Activated naive CD4-positive, alpha-beta T cell treated with anti-CD3 and anti-CD28 coated beads, Interleukin-2, amount 10 ng/mL, durations not matched to agents 7 days and 5 days (primary cell): ENCODE data around the gene PER2.
A peak's percentile ranks its signal among the peaks of the same experiment; 100 is the strongest.

Experiments
- CTCF ChIA-PET: fragments of 350-600 bp; sonication (Branson Sonifier 250); formaldehyde crosslinking; loops from one replicate; lab custom pipeline; 2021; ENCODE audit warnings: antibody characterized with exemption; lab: Charles Lee
- DNase-seq: peaks from one replicate; pipeline ENCODE4 v3.0.0-alpha.2; 2020
- H3K27ac Mint-ChIP-seq: one replicate; pipeline ENCODE4 v1.8.0; 2021; ENCODE audit warnings: mild to moderate bottlenecking, moderate library complexity, mixed read lengths
- H3K27me3 Mint-ChIP-seq: one replicate; pipeline ENCODE4 v1.8.0; 2021; ENCODE audit warnings: mild to moderate bottlenecking, mixed read lengths
- H3K36me3 Mint-ChIP-seq: one replicate; pipeline ENCODE4 v1.8.0; 2021; ENCODE audit warnings: mixed read lengths
- H3K4me1 Mint-ChIP-seq: one replicate; pipeline ENCODE4 v1.8.0; 2021; ENCODE audit warnings: mixed read lengths
- H3K4me3 Mint-ChIP-seq: one replicate; pipeline ENCODE4 v1.8.0; 2021; ENCODE audit warnings: mild to moderate bottlenecking, moderate library complexity, mixed read lengths
- H3K9me3 Mint-ChIP-seq: one replicate; pipeline ENCODE4 v1.8.0; 2021; ENCODE audit warnings: mixed read lengths

The PER2 gene

DNA sequence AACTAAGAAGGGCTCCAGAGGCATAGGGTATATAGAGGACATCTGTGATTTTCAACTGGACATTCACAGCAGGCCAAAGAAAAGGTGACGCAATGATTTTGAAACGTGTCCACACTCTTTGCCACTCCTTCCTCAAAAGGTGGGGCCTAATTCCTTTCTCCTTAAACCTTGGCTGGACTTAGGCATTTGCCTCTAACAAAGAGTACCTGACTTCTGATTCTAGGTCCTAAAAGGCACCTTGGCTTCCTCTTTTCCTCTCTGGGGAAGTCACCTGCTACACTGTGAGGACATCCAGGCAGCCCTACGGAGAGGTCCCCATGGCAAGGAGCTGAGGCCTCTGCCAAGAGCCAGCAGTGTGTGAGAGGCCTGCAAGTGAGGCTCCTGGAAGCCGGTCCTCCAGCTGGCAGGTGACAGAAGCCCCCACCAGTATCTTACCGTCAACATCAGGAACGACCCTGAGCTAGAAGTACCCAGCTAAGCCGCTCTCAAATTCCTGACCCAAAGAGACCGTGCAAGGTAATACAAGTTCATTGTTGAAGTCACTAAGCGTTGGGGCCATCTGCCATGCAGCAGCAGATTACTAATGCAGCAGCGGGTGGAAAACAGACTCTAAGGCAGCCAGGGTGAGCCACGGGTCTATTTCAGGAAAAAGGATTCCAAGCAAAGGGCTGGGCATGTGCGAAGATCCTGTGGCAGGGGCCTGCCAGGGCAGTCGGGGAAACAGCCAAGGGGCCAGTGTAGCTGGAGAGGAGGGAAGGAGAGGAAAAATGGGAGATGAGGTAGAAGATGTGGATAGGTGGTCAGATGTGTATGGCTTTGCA, 41.2 kb downstream of the PER2 start:
- no peak for DNase-seq
- Mint-ChIP-seq H3K36me3 (peaks cover 10% of the 10 kb centered on the region), H3K27ac (no peak overlapping the region), H3K4me3 (no peak overlapping the region), H3K9me3 (no peaks in the 10 kb centered on the region), H3K27me3 (peaks cover 4% of the 10 kb centered on the region), H3K4me1 (no peaks in the 10 kb centered on the region)
- CTCF ChIA-PET = interaction anchor here (1.0 kb wide), 1 partner anchor 10 kb away, joined by 3 read pairs; no protein-coding TSS in a partner anchor

DNA sequence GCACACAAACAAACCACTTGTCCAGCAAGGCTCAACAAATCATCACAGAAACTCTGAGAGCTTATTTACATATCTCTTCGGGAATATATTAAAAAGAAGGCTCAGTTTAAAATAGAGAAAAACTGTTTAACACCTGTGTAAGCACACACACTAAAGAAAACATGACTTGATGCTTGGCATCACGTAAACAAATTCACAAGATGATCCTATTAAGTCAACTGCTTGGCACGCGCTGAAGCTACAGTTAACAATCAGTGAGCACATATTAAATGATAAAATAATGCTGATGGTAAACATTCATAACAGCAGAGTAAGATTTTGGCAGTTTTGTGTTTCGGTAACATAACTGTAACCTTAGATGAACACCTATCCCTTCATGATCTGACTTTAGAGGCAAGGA, 44.3 kb downstream of the PER2 start:
- H3K27me3 Mint-ChIP-seq = peaks cover 28% of the 10 kb centered on the region
- CTCF ChIA-PET = interaction anchor here (0.7 to 1.2 kb wide), 2 partner anchors 13 to 20 kb away, joined by 3 to 4 read pairs; no protein-coding TSS in a partner anchor
- H3K4me3 Mint-ChIP-seq = no peak overlapping the region
- peaks cover 3% of the 10 kb centered on the region for H3K4me1 Mint-ChIP-seq
- H3K27ac Mint-ChIP-seq = no peak overlapping the region
- DNase-seq = no peak
- H3K36me3 Mint-ChIP-seq = peaks cover 10% of the 10 kb centered on the region
- H3K9me3 Mint-ChIP-seq = no peaks in the 10 kb centered on the region

DNA sequence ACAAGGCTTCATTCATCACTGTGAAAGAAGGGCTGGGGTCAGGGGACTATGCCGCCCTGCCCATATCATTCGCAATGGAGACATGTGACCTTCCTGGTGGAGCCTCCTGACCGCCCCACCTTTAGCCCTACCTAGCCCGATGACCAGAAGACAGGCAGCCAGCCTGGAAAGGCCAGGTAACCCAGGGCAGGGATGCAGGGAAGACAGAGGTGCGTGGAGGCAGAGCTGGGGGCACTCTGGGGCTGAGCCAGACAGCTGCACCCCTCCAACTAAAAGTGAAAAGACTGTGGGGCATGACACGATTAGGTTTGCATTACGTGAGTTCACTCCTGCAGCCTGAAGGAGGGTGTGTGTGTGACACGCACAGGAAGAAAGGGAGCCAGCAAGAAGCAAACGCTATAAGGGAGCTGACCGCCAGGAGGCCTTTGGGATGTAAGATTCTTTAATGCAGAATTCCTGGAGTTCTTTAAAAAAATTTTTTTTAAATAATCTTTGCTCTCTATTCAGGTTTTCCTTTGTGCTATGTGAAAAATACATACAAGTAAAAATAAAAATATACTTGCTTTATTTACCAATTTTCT, 44.8 kb downstream of the PER2 start:
- H3K27me3 Mint-ChIP-seq = peaks cover 33% of the 10 kb centered on the region
- peaks cover 10% of the 10 kb centered on the region for H3K36me3 Mint-ChIP-seq
- no peak for DNase-seq
- CTCF ChIA-PET = interaction anchor here (0.7 to 1.2 kb wide), 2 partner anchors 14 to 20 kb away, joined by 3 to 4 read pairs; no protein-coding TSS in a partner anchor
- H3K4me3 Mint-ChIP-seq = no peak overlapping the region
- H3K4me1 Mint-ChIP-seq = peaks cover 3% of the 10 kb centered on the region
- H3K9me3 Mint-ChIP-seq = no peaks in the 10 kb centered on the region
- no peak overlapping the region for H3K27ac Mint-ChIP-seq

DNA sequence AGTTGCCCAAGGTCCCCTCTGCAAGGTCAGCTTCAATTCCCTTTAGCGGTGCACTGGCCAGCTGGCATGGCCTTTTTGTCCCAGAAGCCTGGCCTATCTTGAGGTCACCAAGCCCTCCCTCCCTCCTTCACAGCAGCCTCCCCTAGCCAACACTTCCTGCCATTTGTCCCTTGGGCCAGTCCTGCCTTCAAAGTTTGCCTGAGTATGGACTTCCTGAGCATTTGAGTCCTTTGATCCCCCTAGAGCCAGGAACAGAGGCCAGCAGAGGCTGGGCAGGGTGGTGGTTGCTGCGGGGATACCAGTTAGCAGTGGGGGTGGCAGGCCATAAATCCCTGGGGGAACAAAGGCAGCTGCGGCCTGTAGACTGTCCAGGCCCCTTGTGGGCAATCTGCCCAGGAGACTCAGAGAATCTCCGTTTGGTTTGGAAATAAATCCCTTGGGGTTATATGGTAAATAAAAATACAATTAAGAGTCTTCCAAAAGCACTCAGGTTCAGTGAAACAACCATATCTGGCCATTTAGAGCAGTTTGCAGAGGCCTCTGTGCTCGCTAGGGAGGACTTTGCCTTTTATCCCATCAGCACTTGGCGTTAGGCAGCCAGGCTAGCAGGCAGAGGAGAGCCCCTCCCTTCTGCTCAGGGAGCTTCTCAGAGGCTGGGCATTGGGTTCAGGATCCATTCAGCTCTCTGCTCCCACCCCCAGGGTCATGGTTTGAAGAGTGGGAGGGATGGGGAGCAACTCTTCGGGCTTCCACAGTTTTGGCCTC, 45.5 kb downstream of the PER2 start:
- no peak for DNase-seq
- no peak overlapping the region for H3K27ac Mint-ChIP-seq
- H3K27me3 Mint-ChIP-seq = peaks cover 40% of the 10 kb centered on the region
- H3K4me1 Mint-ChIP-seq = peaks cover 4% of the 10 kb centered on the region
- H3K4me3 Mint-ChIP-seq = no peak overlapping the region
- no peaks in the 10 kb centered on the region for H3K9me3 Mint-ChIP-seq
- CTCF ChIA-PET = interaction anchor here (1.2 kb wide), 1 partner anchor 21 kb away, joined by 3 read pairs; no protein-coding TSS in a partner anchor
- peaks cover 9% of the 10 kb centered on the region for H3K36me3 Mint-ChIP-seq

DNA sequence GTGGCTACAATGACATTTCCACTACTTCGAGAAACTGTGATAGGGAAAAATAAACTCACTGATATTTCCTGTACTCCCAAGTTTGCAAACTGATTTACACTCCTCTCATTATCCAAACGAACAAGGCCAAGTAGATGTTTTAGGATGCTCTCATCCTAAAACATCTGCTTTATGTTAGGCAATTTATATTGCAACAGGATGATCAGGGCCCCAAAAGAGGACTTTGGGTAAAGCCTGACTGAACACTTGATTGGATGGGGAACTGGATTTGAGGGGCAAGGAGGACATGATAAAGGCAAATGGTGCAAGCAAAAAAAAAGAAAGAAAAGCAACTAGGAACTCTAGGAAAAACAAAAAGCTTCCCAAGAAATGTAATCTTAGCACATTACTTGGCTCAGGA, 46.4 kb downstream of the PER2 start:
- Mint-ChIP-seq H3K36me3 (peaks cover 8% of the 10 kb centered on the region), H3K4me3 (no peak overlapping the region), H3K27ac (no peak overlapping the region), H3K9me3 (no peaks in the 10 kb centered on the region), H3K27me3 (peaks cover 50% of the 10 kb centered on the region), H3K4me1 (peaks cover 4% of the 10 kb centered on the region)
- no peak for DNase-seq
- CTCF ChIA-PET = no interaction called here

DNA sequence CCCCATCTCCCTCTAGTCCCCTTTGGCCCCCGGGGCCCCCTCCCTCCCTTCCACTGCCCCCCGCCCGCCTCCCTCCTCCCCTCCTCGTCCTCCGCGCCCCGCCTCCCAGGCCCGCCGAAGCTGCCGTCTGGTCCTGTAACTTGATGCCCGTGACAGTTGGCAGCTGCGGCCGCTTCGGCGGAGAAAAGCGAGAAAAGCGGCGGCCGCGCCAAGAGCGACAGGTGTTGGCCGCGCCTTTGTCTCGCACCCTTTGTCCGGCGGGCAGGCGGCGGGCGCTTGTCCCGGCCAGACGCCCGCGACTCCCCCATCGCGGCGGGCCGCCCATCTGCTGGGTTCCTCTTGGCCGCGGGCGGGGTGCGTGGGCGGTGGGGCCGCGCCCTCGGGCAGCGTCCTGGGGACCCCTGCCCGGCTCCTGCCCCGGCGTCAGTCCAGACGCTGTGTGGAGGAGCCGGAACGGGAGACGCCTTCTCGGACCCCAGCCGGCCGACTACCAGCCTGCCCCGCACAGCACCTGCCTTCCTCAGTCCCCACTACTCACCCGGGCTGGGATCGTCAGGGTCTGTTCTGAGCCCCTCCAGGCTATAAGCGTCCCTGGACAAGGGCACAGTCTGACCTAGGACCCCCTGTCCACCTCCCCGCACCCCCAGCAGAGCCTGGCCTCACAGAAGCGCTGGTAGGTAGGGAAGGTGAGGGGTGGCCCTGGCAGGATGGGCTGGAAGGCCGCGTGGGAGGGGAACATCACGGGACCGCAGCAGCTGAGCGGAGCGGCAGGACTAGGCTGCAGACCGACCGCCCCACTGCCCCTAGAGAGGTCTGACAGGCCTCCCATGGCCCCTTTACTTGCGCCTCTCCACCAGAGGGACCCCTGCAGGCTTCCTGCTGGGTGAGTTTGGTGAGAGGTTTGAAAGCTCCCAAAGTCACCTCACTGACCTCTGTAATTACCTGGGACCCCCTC, 47.4 kb downstream of the PER2 start:
- peak overlapping the region; percentile 44 for H3K4me3 Mint-ChIP-seq
- peaks cover 59% of the 10 kb centered on the region for H3K27me3 Mint-ChIP-seq
- no peak for DNase-seq
- peaks cover 4% of the 10 kb centered on the region for H3K4me1 Mint-ChIP-seq
- peak overlapping the region; percentile 19 for H3K27ac Mint-ChIP-seq
- H3K9me3 Mint-ChIP-seq = no peaks in the 10 kb centered on the region
- CTCF ChIA-PET = no interaction called here
- peaks cover 8% of the 10 kb centered on the region for H3K36me3 Mint-ChIP-seq

DNA sequence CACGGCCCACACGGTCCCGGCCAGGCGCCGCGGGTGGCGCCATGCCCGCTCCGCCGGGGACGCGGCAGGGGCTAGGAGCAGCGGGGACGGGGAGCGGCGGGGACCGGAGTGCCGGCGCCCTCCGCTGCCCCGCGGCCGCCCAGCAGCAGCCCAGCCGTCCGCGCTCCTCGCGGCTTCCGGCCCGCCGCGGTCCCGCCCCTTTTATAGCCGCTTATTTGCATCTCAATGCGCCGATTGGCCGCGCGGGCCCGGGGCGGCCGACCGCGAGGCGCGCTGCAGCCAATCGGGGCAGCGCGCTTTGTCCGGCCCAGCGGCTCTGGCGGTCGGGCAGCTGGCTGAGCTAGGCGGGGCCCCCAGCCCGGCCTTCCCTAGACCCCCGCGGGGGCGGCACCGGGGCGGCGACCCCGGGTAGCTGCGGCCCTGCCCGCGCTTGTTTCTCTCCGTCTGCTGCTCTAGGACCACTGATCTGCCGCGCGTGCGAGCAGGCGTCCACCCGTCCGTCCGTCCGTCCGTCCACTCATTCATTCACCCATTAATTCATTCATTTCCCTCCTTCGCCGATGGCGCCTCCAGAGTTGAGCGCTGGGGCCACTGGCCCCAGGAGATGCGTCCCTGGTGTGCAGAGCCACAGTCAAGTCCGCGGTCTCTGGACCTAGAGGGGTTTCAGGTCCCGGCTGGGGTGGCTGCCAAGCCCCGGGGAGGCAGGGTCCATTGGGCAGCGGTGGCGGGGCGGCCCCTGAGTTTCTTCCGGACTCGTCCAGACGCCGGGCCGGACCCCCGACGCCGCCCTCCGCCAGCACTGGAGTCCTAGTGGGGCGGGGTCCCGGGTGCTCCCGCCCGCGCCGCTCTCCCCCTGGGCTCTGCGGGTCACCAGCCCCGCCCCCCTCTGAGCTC, 48.3 kb downstream of the PER2 start, which contains the start of gene HES6:
TSS of gene HES6 (minus strand) at position 176 of the 894 bp plus-strand sequence. CDS start at position 43, 133 bp downstream.
- Mint-ChIP-seq H3K36me3 (peaks cover 4% of the 10 kb centered on the region), H3K9me3 (no peaks in the 10 kb centered on the region), H3K27me3 (peaks cover 68% of the 10 kb centered on the region), H3K4me3 (peak within 1 kb of the TSS; percentile 88), H3K4me1 (peaks cover 4% of the 10 kb centered on the region), H3K27ac (peak within 1 kb of the TSS; percentile 77)
- peak; percentile 89 for DNase-seq
- CTCF ChIA-PET = no interaction called here

DNA sequence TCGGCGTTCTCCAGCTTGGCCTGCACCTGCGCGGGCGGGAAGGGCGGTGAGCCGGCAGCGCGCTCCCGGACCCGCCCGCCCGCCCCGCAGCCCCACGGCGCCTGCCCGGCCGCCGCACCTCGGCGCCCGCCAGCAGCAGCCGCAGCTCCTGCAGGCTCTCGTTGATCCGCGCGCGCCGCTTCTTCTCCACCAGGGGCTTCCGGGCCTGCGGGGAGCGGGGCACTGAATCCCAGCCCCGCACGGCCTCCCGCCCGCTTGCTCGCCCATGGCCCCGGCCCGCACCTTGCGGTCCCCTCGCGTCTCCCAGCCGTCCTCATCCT, 48.9 kb downstream of the PER2 start:
- Mint-ChIP-seq H3K36me3 (peaks cover 2% of the 10 kb centered on the region), H3K4me1 (peaks cover 6% of the 10 kb centered on the region), H3K27ac (no peak overlapping the region), H3K4me3 (peak overlapping the region; percentile 47), H3K9me3 (no peaks in the 10 kb centered on the region), H3K27me3 (peaks cover 74% of the 10 kb centered on the region)
- DNase-seq = no peak
- CTCF ChIA-PET = no interaction called here

DNA sequence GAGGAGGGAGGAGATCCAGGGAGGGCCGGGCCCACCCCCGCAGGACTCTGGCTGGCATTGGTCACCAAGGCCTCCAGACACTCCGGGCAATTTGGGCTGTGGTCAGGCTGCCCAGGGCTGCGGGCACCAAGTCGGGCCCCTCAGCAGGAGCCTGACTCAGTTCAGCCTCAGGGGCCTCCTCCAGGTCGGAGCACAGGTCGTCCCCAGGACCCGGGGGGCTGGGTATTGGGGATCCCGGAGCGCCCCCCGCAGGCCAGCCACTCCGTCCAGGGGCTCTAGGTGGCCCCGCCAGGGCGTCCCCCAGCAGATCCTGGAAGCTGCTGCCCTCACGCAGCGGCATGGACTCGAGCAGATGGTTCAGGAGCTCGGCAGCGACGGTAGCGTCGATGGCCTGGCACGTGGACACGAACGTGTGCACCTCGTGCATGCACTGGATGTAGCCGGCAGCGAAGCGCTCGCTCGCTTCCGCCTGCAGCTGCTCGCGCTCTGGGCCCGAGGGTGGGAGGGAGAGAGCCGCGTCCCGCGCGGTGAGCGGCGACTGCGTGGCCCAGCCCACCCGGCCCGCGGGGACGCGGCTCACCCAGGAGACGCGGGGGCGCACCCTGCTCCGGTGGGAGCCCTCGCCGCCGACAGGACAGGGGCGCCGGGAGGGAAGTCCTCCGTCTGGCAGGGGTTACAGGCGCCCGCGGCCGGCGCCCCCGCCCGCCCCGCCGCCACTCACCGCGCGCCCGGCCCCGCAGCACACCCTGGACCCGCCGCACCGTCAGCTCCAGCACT, 49.5 kb downstream of the PER2 start:
- CTCF ChIA-PET = no interaction called here
- Mint-ChIP-seq H3K27me3 (peaks cover 80% of the 10 kb centered on the region), H3K27ac (no peak overlapping the region), H3K9me3 (peaks cover under 1% of the 10 kb centered on the region), H3K4me3 (peak overlapping the region; percentile 52), H3K36me3 (no peaks in the 10 kb centered on the region), H3K4me1 (peaks cover 6% of the 10 kb centered on the region)
- DNase-seq = peak; percentile 68

DNA sequence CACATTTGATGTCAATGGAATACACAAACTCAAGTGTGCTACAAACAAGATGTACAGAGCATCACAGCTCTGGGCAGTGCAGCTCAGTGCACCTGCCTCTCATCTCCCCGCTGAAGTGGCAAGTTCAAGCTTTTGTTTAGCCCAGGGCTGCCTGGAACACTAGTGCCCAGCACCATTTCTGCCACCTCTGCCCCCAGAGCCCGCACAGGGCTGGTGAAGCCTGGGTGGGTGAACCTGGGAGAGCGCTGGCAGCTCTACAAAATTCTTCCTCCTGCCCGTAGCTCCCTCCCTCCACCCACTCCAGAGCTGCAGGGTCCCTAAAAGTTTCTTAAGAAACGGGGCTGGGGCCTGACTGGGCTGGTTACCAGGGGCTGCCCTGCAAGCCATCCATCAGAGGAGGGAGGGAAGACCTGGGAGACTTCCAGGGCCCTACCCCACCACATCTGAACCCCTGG, 50.1 kb downstream of the PER2 start:
- Mint-ChIP-seq H3K36me3 (no peaks in the 10 kb centered on the region), H3K9me3 (peaks cover 2% of the 10 kb centered on the region), H3K4me3 (peak overlapping the region; percentile 51), H3K4me1 (peaks cover 11% of the 10 kb centered on the region), H3K27ac (peak overlapping the region; percentile 17), H3K27me3 (peaks cover 86% of the 10 kb centered on the region)
- CTCF ChIA-PET = interaction anchor here (1.4 kb wide), 1 partner anchor 25 kb away, joined by 3 read pairs; no protein-coding TSS in a partner anchor
- DNase-seq = no peak

DNA sequence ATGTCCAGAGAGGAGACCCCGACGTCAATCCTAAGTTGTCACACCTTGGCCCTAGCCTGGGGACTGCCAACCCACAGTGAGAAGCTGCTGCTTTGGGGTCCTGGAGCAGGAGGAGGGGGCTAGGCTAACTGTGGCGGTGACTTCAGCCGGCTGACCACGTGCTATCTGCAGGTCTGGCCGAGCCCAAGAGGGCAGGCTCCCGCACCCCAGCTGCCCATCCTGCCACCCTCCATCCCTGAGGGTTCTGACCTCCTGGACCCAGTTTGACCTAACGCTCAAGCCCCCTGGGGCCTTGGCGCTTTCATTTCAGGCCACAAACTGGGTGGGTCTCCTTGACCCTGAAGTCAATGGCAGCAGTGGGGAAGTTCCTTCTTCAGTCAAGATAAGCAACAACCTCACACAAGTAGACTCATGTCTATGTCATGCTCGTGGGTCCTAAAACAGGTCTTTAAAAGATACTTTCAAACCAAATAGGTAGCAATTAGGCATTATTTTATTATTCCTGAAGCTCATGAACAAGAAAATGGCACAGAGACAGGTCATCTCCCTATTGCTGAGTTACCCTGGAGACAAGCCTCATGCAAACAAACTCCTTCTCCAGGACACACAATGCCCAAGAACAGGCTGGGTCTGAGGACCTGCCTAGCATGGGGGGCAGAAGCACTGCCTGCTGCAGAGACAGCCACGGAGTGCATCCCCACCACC, 50.8 kb downstream of the PER2 start:
- H3K36me3 Mint-ChIP-seq = no peaks in the 10 kb centered on the region
- H3K27me3 Mint-ChIP-seq = peaks cover 89% of the 10 kb centered on the region
- peaks cover 2% of the 10 kb centered on the region for H3K9me3 Mint-ChIP-seq
- DNase-seq = no peak
- peak overlapping the region; percentile 51 for H3K4me3 Mint-ChIP-seq
- CTCF ChIA-PET = interaction anchor here (1.4 kb wide), 2 partner anchors 26 to 27 kb away, joined by 3 read pairs; no protein-coding TSS in a partner anchor
- no peak overlapping the region for H3K27ac Mint-ChIP-seq
- peaks cover 11% of the 10 kb centered on the region for H3K4me1 Mint-ChIP-seq
